Stimulated activated naive CD8-positive, alpha-beta T cell treated with anti-CD3 and anti-CD28 coated beads, Interleukin-15, Interleukin-2, amounts not matched to agents 100 ng/mL and 50 ng/mL, for 24 hours (primary cell): ENCODE measurements around the gene POLR2A.

Experiments
- H3K27ac Mint-ChIP-seq: one replicate; pipeline ENCODE4 v1.8.0; 2021; ENCODE audit warnings: mild to moderate bottlenecking, mixed read lengths
- H3K27me3 Mint-ChIP-seq: one replicate; pipeline ENCODE4 v1.8.0; 2021; ENCODE audit warnings: mixed read lengths
- H3K36me3 Mint-ChIP-seq: one replicate; pipeline ENCODE4 v1.8.0; 2021; ENCODE audit warnings: low read depth, mixed read lengths
- H3K4me1 Mint-ChIP-seq: one replicate; pipeline ENCODE4 v1.8.0; 2021; ENCODE audit warnings: low read depth, mixed read lengths
- H3K4me3 Mint-ChIP-seq: one replicate; pipeline ENCODE4 v1.8.0; 2021; ENCODE audit warnings: mild to moderate bottlenecking, mixed read lengths
- H3K9me3 Mint-ChIP-seq: one replicate; pipeline ENCODE4 v1.8.0; 2021; ENCODE audit warnings: mixed read lengths

Gene POLR2A

GRCh38 chr17:7484067-7484918 is at the start of gene POLR2A:
Gene POLR2A (plus strand): TSS chr17:7484366.
- peaks cover 80% of the 10 kb centered on the region for H3K4me1 Mint-ChIP-seq
- no peaks in the 10 kb centered on the region for H3K9me3 Mint-ChIP-seq
- H3K36me3 Mint-ChIP-seq: peaks cover 37% of the 10 kb centered on the region
- peak within 1 kb of the TSS; percentile 100 for H3K27ac Mint-ChIP-seq
- no peaks in the 10 kb centered on the region for H3K27me3 Mint-ChIP-seq
- peak within 1 kb of the TSS; percentile 98 for H3K4me3 Mint-ChIP-seq

- Mint-ChIP-seq H3K27ac (peak overlapping the region; percentile 95), H3K4me1 (peaks cover 49% of the 10 kb centered on the region), H3K27me3 (peaks cover 17% of the 10 kb centered on the region), H3K4me3 (peak overlapping the region; percentile 92), H3K9me3 (no peaks in the 10 kb centered on the region), H3K36me3 (peaks cover 4% of the 10 kb centered on the region)
Observed at GRCh38 chr17:7435676-7436555, 48.2 kb upstream of the POLR2A start.

GRCh38 chr17:7436556-7437368 is 47.4 kb upstream of the POLR2A start:
- peaks cover 23% of the 10 kb centered on the region for H3K27me3 Mint-ChIP-seq
- peak overlapping the region; percentile 92 for H3K4me3 Mint-ChIP-seq
- H3K4me1 Mint-ChIP-seq: peaks cover 50% of the 10 kb centered on the region
- H3K36me3 Mint-ChIP-seq: peaks cover 4% of the 10 kb centered on the region
- peak overlapping the region; percentile 95 for H3K27ac Mint-ChIP-seq
- no peaks in the 10 kb centered on the region for H3K9me3 Mint-ChIP-seq

GRCh38 chr17:7437369-7437863 is 46.8 kb upstream of the POLR2A start:
- no peaks in the 10 kb centered on the region for H3K9me3 Mint-ChIP-seq
- H3K4me3 Mint-ChIP-seq: peak overlapping the region; percentile 92
- peak overlapping the region; percentile 37 for H3K27ac Mint-ChIP-seq
- peaks cover 30% of the 10 kb centered on the region for H3K27me3 Mint-ChIP-seq
- H3K36me3 Mint-ChIP-seq: peaks cover 4% of the 10 kb centered on the region
- peaks cover 50% of the 10 kb centered on the region for H3K4me1 Mint-ChIP-seq

- Mint-ChIP-seq H3K4me3 (peak overlapping the region; percentile 81), H3K27me3 (peaks cover 32% of the 10 kb centered on the region), H3K9me3 (no peaks in the 10 kb centered on the region), H3K4me1 (peaks cover 50% of the 10 kb centered on the region), H3K36me3 (peaks cover 4% of the 10 kb centered on the region), H3K27ac (peak overlapping the region; percentile 37)
Observed at GRCh38 chr17:7437950-7438614, 46.1 kb upstream of the POLR2A start.

- Mint-ChIP-seq H3K9me3 (no peaks in the 10 kb centered on the region), H3K4me1 (peaks cover 50% of the 10 kb centered on the region), H3K27ac (no peak overlapping the region), H3K4me3 (peak overlapping the region; percentile 81), H3K36me3 (peaks cover 4% of the 10 kb centered on the region), H3K27me3 (peaks cover 36% of the 10 kb centered on the region)
Observed at GRCh38 chr17:7438656-7439460, 45.3 kb upstream of the POLR2A start.

GRCh38 chr17:7439462-7440112 is 44.6 kb upstream of the POLR2A start, which contains the start of gene FGF11:
Gene FGF11 (plus strand): TSS chr17:7439512. CDS start chr17:7439621, 109 bp downstream.
- Mint-ChIP-seq H3K4me1 (peaks cover 53% of the 10 kb centered on the region), H3K4me3 (peak within 1 kb of the TSS; percentile 81), H3K9me3 (no peaks in the 10 kb centered on the region), H3K27ac (peak within 1 kb of the TSS; percentile 71), H3K27me3 (peaks cover 44% of the 10 kb centered on the region), H3K36me3 (peaks cover 4% of the 10 kb centered on the region)

- Mint-ChIP-seq H3K36me3 (peaks cover 4% of the 10 kb centered on the region), H3K4me3 (peak overlapping the region; percentile 81), H3K4me1 (peaks cover 55% of the 10 kb centered on the region), H3K9me3 (no peaks in the 10 kb centered on the region), H3K27me3 (peaks cover 49% of the 10 kb centered on the region), H3K27ac (peak overlapping the region; percentile 71)
Observed at GRCh38 chr17:7440113-7440833, 43.9 kb upstream of the POLR2A start.

- Mint-ChIP-seq H3K27ac (no peak overlapping the region), H3K4me1 (peaks cover 57% of the 10 kb centered on the region), H3K4me3 (peak overlapping the region; percentile 81), H3K27me3 (peaks cover 54% of the 10 kb centered on the region), H3K9me3 (no peaks in the 10 kb centered on the region), H3K36me3 (peaks cover 4% of the 10 kb centered on the region)
Observed at GRCh38 chr17:7440834-7441195, 43.4 kb upstream of the POLR2A start.

- peaks cover 4% of the 10 kb centered on the region for H3K36me3 Mint-ChIP-seq
- H3K9me3 Mint-ChIP-seq: no peaks in the 10 kb centered on the region
- H3K4me1 Mint-ChIP-seq: peaks cover 58% of the 10 kb centered on the region
- H3K27ac Mint-ChIP-seq: no peak overlapping the region
- peaks cover 58% of the 10 kb centered on the region for H3K27me3 Mint-ChIP-seq
- no peak overlapping the region for H3K4me3 Mint-ChIP-seq
Observed at GRCh38 chr17:7441266-7441665, 42.9 kb upstream of the POLR2A start.

GRCh38 chr17:7442142-7442541 is 42.0 kb upstream of the POLR2A start:
- Mint-ChIP-seq H3K27ac (no peak overlapping the region), H3K4me3 (no peak overlapping the region), H3K27me3 (peaks cover 64% of the 10 kb centered on the region), H3K9me3 (no peaks in the 10 kb centered on the region), H3K4me1 (peaks cover 53% of the 10 kb centered on the region), H3K36me3 (peaks cover 4% of the 10 kb centered on the region)
